Measurements from ENCODE around the gene PRR5L.

DNA sequence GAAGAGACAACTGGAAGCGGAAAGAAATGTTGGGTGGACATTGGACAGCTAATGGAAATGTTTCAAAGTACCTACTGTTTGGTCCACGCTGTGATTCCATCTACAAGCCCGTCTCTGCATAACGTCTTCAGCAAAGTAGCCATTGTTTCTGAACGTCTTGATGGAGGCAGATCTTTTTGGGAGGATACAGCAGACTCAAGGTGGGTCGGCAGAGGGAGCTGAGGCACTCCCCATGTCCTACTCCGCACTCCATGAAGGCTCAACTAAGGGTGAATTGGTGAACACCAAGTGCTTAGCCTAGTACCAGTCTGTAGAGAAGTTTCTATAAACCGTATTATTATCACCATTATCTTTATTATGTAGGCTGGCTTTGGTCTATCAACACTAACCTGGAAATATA lies 45.8 kb downstream of the PRR5L start:
- no peak for TF ChIP-seq SUZ12 (IDR thresholded peaks at IDR 0.05; ENCODE audit: extremely low read depth, insufficient read depth, insufficient read length)
- TF ChIP-seq ZNF274 (IDR thresholded peaks at IDR 0.05; ENCODE audit: low read depth, low read length): no peak
- TF ChIP-seq YY1 (IDR thresholded peaks at IDR 0.05; ENCODE audit: insufficient read depth, insufficient read length): no peak

All from NT2/D1 (cell line).